Medulla oblongata (tissue), 1 donor: ENCODE measurements around the gene NF2.
"Not testable (repeated sequence)": the region's sequence is repeated elsewhere in the genome, so short reads cannot be mapped to it uniquely, and the experiment has no call there.

Experiments used
- DNase-seq: peaks from one replicate; pipeline ENCODE4 v3.0.0-alpha.2; 2015; ENCODE audit errors: extremely low spot score

The NF2 gene

GRCh38 chr22:29596408-29596807 lies 7.0 kb upstream of the NF2 start:
- DNase-seq: no peak

- DNase-seq: not testable (repeated sequence)
Measured at GRCh38 chr22:29597871-29598683, 5.4 kb upstream of the NF2 start.

- no peak for DNase-seq
Measured at GRCh38 chr22:29598684-29599020, 4.8 kb upstream of the NF2 start.

GRCh38 chr22:29604076-29604360 lies 585 bp downstream of the NF2 start:
- peak; percentile 42 for DNase-seq

DNA sequence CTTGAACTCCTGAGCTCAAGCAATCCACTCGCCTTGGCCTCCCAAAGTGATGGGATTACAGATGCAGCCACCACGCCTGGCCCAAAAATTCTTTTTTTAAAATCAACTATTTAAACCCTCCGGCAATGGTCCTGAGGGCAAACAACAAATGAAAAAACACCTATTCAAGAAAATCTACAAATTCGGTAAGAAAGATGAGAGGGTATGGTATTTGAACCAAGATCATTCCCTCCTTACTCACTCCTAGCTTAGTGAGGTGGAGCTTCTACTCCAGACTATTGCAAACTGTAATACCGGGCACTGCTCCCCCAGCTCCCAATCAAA lies 2.1 kb downstream of the NF2 start:
- no peak for DNase-seq

DNA sequence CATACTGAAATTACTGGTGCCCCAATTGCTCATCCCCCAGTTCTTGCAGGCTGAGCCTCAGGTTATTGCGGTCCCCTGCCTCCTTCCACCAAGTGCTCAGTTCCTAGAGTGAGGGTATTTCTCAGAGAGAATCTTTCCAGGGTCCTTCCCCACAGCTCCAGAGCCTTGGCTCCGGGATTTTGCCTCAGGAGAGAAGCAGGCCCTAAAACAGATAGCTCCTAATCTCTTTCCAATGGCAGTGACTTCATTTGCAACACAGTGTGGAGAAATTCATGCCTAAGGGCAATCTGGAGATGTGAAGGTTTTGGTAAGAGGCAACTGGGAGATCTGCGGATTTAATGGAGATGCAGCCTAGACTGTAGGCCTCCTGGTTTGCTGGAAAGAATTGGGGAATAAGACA lies 2.9 kb downstream of the NF2 start:
- DNase-seq: no peak

- DNase-seq: no peak
Measured at GRCh38 chr22:29607426-29607825, 4.0 kb downstream of the NF2 start.

- DNase-seq: no peak
Measured at GRCh38 chr22:29609139-29609538, 5.7 kb downstream of the NF2 start.

DNA sequence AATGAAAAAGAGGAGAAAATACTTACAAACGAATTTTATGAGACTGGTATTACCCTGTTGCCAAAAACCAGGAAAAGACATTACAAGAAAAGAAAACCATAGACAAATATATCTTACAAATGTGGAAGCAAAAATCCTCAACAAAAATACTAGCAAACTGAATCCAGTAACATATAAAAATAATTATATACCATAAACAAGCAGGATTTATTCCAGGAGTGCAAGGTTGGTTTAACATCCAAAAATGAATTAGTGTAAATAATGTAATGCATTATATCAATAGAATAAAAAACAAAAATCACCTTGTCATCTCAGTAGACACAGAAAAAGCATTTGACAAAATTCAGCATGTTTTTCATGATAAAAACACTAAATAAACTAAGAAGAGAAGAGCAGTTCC lies 7.3 kb downstream of the NF2 start:
- no peak for DNase-seq

- DNase-seq: no peak
Measured at GRCh38 chr22:29615705-29616327, 12.4 kb downstream of the NF2 start.

GRCh38 chr22:29617922-29618629 lies 14.6 kb downstream of the NF2 start:
- no peak for DNase-seq

- no peak for DNase-seq
Measured at GRCh38 chr22:29621761-29622526, 18.5 kb downstream of the NF2 start.

GRCh38 chr22:29623059-29623458 lies 19.6 kb downstream of the NF2 start:
- no peak for DNase-seq

- no peak for DNase-seq
Measured at GRCh38 chr22:29623553-29624169, 20.2 kb downstream of the NF2 start.

GRCh38 chr22:29625090-29625825 lies 21.8 kb downstream of the NF2 start:
- peak; percentile 82 for DNase-seq

GRCh38 chr22:29626497-29627195 lies 23.2 kb downstream of the NF2 start:
- DNase-seq: no peak

DNA sequence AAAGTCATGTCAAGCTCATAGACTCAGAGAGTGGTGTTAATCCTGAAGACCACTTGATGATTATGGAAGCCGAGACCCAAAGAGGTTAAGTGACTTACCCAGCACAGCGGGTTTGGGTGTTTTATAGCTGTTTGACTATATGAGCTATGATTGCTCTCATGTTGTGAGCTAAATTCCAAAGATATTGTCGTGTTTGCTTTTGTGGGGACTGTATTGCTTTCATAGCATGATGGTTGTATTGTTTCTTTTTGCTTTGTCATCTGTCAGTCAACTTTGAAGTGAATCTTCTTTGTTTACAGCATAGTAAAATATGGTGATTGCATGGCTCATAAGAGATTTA lies 23.7 kb downstream of the NF2 start:
- DNase-seq: no peak

- no peak for DNase-seq
Measured at GRCh38 chr22:29628996-29629902, 25.8 kb downstream of the NF2 start.

DNA sequence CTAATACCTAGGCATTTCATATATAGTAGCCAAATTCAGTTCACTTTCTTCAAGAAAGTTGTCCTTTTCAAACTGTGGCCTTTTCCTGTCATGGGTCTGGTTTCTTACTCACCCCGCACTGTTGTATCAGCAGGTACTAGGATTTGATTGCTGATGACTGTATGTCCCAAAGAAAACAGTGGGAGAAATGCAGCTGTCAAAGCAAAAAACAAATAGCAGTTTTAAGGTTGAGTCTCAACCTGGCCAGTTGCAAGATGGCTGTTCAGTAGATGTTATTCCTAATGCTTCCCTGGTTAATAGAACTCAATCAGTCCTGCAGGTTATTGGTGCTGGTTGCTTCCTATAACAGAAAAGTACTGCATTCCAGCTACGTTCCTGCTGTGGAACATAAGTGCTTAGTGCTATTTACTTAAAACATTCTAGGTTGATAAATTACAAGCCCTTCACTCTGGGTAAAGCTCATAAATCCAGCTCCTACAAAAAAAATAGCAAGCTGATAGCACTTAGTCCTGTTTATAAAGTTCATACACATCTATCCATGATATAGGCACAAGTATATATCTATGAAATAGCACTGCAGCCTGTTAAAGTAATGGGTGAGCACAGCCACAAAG lies 26.6 kb downstream of the NF2 start:
- no peak for DNase-seq
